ENCODE results near the gene SALL4.

SALL4 gene

GRCh38 chr20:51736947-51737346 lies 65.4 kb downstream of the SALL4 start:
- H3K4me1 ChIP-seq (ENCODE audit: control insufficient read depth, insufficient read depth, low read length, poor library complexity, severe bottlenecking), result no peaks in the 10 kb centered on the region
- no peak overlapping the region for H3K4me3 ChIP-seq (ENCODE audit: extremely low read depth, insufficient read depth, low read length, poor library complexity, severe bottlenecking)
- 67 to 77% methylated on average over 4 to 5 of the region's 5 CpGs for WGBS, 2 experiments (ENCODE audit: insufficient coverage in 2 of 2)
- H3K36me3 ChIP-seq (ENCODE audit: control insufficient read depth, insufficient read depth, low read length), result no peaks in the 10 kb centered on the region
- no peaks in the 10 kb centered on the region for H3K9me3 ChIP-seq (ENCODE audit: control insufficient read depth, low read length)
- H3K27ac ChIP-seq (ENCODE audit: low read depth, low read length, severe bottlenecking), result no peak overlapping the region

- WGBS, 2 experiments (ENCODE audit: insufficient coverage in 2 of 2), result 88 to 96% methylated on average over 9 of the region's 11 CpGs
- H3K36me3 ChIP-seq (ENCODE audit: control insufficient read depth, insufficient read depth, low read length), result no peaks in the 10 kb centered on the region
- no peak overlapping the region for H3K27ac ChIP-seq (ENCODE audit: low read depth, low read length, severe bottlenecking)
- H3K9me3 ChIP-seq (ENCODE audit: control insufficient read depth, low read length), result no peaks in the 10 kb centered on the region
- H3K4me1 ChIP-seq (ENCODE audit: control insufficient read depth, insufficient read depth, low read length, poor library complexity, severe bottlenecking), result no peaks in the 10 kb centered on the region
- H3K4me3 ChIP-seq (ENCODE audit: extremely low read depth, insufficient read depth, low read length, poor library complexity, severe bottlenecking), result no peak overlapping the region
Observed at GRCh38 chr20:51735728-51736600, 66.4 kb downstream of the SALL4 start.

GRCh38 chr20:51734876-51735720 lies 67.2 kb downstream of the SALL4 start:
- no peak overlapping the region for H3K4me3 ChIP-seq (ENCODE audit: extremely low read depth, insufficient read depth, low read length, poor library complexity, severe bottlenecking)
- H3K27ac ChIP-seq (ENCODE audit: low read depth, low read length, severe bottlenecking), result no peak overlapping the region
- H3K36me3 ChIP-seq (ENCODE audit: control insufficient read depth, insufficient read depth, low read length), result no peaks in the 10 kb centered on the region
- 79 to 83% methylated on average over 7 to 8 of the region's 13 CpGs for WGBS, 2 experiments (ENCODE audit: insufficient coverage in 2 of 2)
- H3K4me1 ChIP-seq (ENCODE audit: control insufficient read depth, insufficient read depth, low read length, poor library complexity, severe bottlenecking), result no peaks in the 10 kb centered on the region
- H3K9me3 ChIP-seq (ENCODE audit: control insufficient read depth, low read length), result no peaks in the 10 kb centered on the region

GRCh38 chr20:51733070-51733469 lies 69.3 kb downstream of the SALL4 start:
- WGBS, 2 experiments (ENCODE audit: insufficient coverage in 2 of 2), result 80 to 100% methylated on average over 1 of the region's 3 CpGs
- Histone ChIP-seq H3K36me3 (ENCODE audit: control insufficient read depth, insufficient read depth, low read length) (no peaks in the 10 kb centered on the region), H3K4me3 (ENCODE audit: extremely low read depth, insufficient read depth, low read length, poor library complexity, severe bottlenecking) (no peak overlapping the region), H3K4me1 (ENCODE audit: control insufficient read depth, insufficient read depth, low read length, poor library complexity, severe bottlenecking) (no peaks in the 10 kb centered on the region), H3K9me3 (ENCODE audit: control insufficient read depth, low read length) (no peaks in the 10 kb centered on the region), H3K27ac (ENCODE audit: low read depth, low read length, severe bottlenecking) (no peak overlapping the region)
